Esophagus squamous epithelium (tissue), 5 donors: ENCODE measurements around the gene ACAA1. TPM values are rescaled to one million over a fixed set of nuclear protein-coding genes. Genes with fewer than 3 reads are reported as not detected.
"Not testable (repeated sequence)": the region's sequence is repeated elsewhere in the genome, so short reads cannot be mapped to it uniquely, and the experiment has no call there.

Experiments
- DNase-seq: peaks from one replicate; lab custom pipeline; 2025; lab: John Stamatoyannopoulos, UW
- H3K27ac ChIP-seq, 4 donors: fragments of 200-600 bp; sonication (generic); one replicate each; pipeline ENCODE4 v1.5.1; 2016 to 2019; ENCODE audit warnings: mild to moderate bottlenecking in 1 of 4
- H3K27me3 ChIP-seq, 4 donors: fragments of 200-600 bp; sonication (generic); 1 replicate in 3 of 4; 2 replicates in 1 of 4; pipeline versions ENCODE4 v1.5.1 to v1.6.0; 2017 to 2021; ENCODE audit warnings: antibody characterized with exemption in 1 of 4
- H3K36me3 ChIP-seq, 3 donors: fragments of 200-600 bp; sonication (generic); one replicate each; pipeline ENCODE4 v1.5.1; 2016 to 2019
- H3K4me1 ChIP-seq, 3 donors: fragments of 200-600 bp; sonication (generic); one replicate each; pipeline ENCODE4 v1.5.1; 2017 to 2019
- H3K4me3 ChIP-seq, 4 donors: fragments of 200-600 bp; sonication (generic); 1 replicate in 3 of 4; 2 replicates in 1 of 4; pipeline ENCODE4 v1.5.1; 2016 to 2019; ENCODE audit warnings: mild to moderate bottlenecking in 2 of 4, moderate library complexity in 1 of 4
- H3K9me3 ChIP-seq, 3 donors: fragments of 200-600 bp; sonication (generic); one replicate each; pipeline ENCODE4 v1.5.1; 2016 to 2019
- POLR2A ChIP-seq, 4 donors: fragments of 450-650 bp; IDR thresholded peaks; one replicate each; pipeline ENCODE4 v1.6.1; 2017; ENCODE audit warnings: antibody characterized with exemption in 4 of 4, mild to moderate bottlenecking in 4 of 4, moderate library complexity in 3 of 4
- WGBS, 2 donors: methylation state at CpG; one replicate each; pipeline ENCODE4 v1.1.5; 2018; 5-methylcytosine and 5-hydroxymethylcytosine counted together
- intact Hi-C: fragments of 100-400 bp; cut with DNase I; formaldehyde crosslinking; loops from one replicate; pipeline ENCODE4 v1.15.0; 2022
- total RNA-seq, 4 donors: library from RNA; depleted of rRNA; stranded (reverse); fragments of >200 nt; gene quantifications; one replicate each; pipeline ENCODE4 v1.1.0, GENCODE V29; 2016
- TF ChIP-seq, protein P1 (sequence below), 6 experiments: fragments of 450-650 bp in 4 of 6; fragments of 200-600 bp in 2 of 6; sonication (generic) in 2 of 6; IDR thresholded peaks; one replicate each; pipeline ENCODE4 v1.5.1; 2016 to 2019; ENCODE audit warnings: antibody characterized with exemption in 6 of 6, mild to moderate bottlenecking in 4 of 6, moderate library complexity in 4 of 6
- donor health status: DM: yes; HTN: yes; CAD: no.

The ACAA1 gene
- total RNA-seq, 4 donors from 2014 or later = 63.5 to 75.2 (median 68.7) TPM

GRCh38 chr3:38137615-38138348, 855 bp upstream of the ACAA1 start:
- Histone ChIP-seq H3K27ac (peak overlapping the region; percentile 90 to 98 (median 94)), H3K4me1 (peaks cover 39 to 74% (median 49%) of the 10 kb centered on the region in 3 donors), H3K9me3 (no peaks in the 10 kb centered on the region), H3K27me3 (no peaks in the 10 kb centered on the region), H3K4me3 (peak overlapping the region; percentile 64 to 99 (median 90)), H3K36me3 (peaks cover 0 to 53% (median 0%) of the 10 kb centered on the region in 3 donors)
- WGBS, 2 donors = 17% methylated on average over 6 of the region's 22 CpGs; no CpG with 5 or more reads in 1 of the 2 donors
- DNase-seq = peak; percentile 14
- intact Hi-C loops = loop anchor here (2.0 to 10.0 kb wide), 2 partner anchors 31 to 103 kb away; partner anchors contain the start of gene DLEC1
- TF ChIP-seq, protein P1, sequence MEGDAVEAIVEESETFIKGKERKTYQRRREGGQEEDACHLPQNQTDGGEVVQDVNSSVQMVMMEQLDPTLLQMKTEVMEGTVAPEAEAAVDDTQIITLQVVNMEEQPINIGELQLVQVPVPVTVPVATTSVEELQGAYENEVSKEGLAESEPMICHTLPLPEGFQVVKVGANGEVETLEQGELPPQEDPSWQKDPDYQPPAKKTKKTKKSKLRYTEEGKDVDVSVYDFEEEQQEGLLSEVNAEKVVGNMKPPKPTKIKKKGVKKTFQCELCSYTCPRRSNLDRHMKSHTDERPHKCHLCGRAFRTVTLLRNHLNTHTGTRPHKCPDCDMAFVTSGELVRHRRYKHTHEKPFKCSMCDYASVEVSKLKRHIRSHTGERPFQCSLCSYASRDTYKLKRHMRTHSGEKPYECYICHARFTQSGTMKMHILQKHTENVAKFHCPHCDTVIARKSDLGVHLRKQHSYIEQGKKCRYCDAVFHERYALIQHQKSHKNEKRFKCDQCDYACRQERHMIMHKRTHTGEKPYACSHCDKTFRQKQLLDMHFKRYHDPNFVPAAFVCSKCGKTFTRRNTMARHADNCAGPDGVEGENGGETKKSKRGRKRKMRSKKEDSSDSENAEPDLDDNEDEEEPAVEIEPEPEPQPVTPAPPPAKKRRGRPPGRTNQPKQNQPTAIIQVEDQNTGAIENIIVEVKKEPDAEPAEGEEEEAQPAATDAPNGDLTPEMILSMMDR (IDR thresholded peaks at IDR 0.05) = peak in 2 of 6 experiments; percentile 11 to 17
- TF ChIP-seq POLR2A (IDR thresholded peaks at IDR 0.05) = no peak

GRCh38 chr3:38136393-38136776, 542 bp downstream of the ACAA1 start:
- WGBS, 2 donors = 0 to 1% methylated on average over 7 to 15 of the region's 20 CpGs
- peaks cover 4 to 53% (median 9%) of the 10 kb centered on the region in 3 donors for H3K36me3 ChIP-seq
- TF ChIP-seq, protein P1 (IDR thresholded peaks at IDR 0.05) = no peak
- no peak for TF ChIP-seq POLR2A (IDR thresholded peaks at IDR 0.05)

DNA sequence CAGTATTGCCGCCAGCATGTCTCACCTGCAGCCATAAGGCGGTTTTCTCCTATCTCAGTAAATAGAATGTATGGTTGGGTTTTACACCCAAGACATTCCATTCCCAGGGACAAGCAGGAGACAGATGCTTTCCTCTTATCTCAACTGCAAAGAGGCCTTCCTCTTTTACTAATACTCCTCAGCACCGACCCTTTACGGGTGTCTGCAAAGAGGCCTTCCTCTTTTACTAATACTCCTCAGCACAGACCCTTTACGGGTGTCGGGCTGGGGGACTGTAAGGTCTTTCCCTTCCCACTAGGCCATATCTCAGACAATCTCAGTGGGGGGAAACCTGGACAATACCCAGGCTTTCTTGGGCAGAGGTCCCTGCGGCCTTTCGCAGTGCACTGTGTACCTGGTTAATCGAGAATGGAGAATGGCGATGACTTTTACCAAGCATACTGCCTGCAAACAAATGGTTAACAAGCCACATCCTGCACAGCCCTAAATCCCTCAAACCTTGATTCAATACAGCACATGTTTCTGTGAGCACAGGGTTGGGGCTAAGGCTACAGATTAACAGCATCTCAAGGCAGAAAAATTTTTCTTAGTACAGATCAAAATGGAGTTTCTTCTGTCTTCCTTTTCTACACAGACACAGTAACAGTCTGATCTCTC, 1.2 kb downstream of the ACAA1 start:
- not testable (repeated sequence) for H3K9me3 ChIP-seq, H3K27me3 ChIP-seq, DNase-seq
- WGBS, 2 donors = 50% methylated on average over 10 of the region's 10 CpGs
- H3K4me1 ChIP-seq = peaks cover 39 to 67% (median 49%) of the 10 kb centered on the region in 3 donors
- H3K27ac ChIP-seq = peak overlapping the region in 3 of 4 donors; percentile 82 to 92 (median 90)
- intact Hi-C loops = loop anchor here (2.0 to 10.0 kb wide), 2 partner anchors 33 to 101 kb away; partner anchors contain the start of gene DLEC1
- H3K4me3 ChIP-seq = peak overlapping the region; percentile 64 to 99 (median 90)
- H3K36me3 ChIP-seq = peaks cover 7 to 53% (median 11%) of the 10 kb centered on the region in 3 donors

More at GRCh38 chr3:38136393-38136776, 542 bp downstream of the ACAA1 start:
- H3K4me3 ChIP-seq = peak overlapping the region; percentile 64 to 99 (median 90)
- peaks cover 39 to 73% (median 49%) of the 10 kb centered on the region in 3 donors for H3K4me1 ChIP-seq
- DNase-seq = no peak
- H3K27ac ChIP-seq = peak overlapping the region; percentile 82 to 96 (median 91)
- intact Hi-C loops = loop anchor here (2.0 to 10.0 kb wide), 2 partner anchors 32 to 102 kb away; partner anchors contain the start of gene DLEC1
- no peaks in the 10 kb centered on the region for H3K9me3 ChIP-seq
- H3K27me3 ChIP-seq = no peaks in the 10 kb centered on the region

DNA sequence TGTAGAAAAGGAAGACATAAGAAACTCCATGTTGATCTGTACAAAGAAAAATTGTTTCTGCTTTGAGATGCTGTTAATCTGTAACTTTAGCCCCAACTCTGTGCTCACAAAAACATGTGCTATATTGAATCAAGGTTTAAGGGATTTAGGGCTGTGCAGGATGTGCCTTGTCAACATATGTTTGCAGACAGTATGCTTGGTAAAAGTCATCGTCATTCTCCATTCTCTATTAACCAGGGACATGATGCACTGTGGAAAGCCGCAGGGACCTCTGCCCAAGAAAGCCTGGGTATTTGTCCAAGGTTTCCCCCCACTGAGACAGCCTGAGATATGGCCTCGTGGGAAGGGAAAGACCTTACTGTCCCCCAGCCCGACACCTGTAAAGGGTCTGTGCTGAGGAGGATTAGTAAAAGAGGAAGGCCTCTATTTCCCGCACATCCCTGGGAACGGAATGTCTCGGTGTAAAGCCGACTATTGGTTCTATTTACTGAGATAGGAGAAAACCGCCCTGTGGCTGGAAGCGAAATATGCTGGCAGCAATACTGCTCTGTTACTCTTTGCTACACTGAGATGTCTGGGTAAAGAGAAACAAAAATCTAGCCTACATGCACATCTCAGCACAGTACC, 2.3 kb downstream of the ACAA1 start:
- 92 to 93% methylated on average over 10 of the region's 10 CpGs for WGBS, 2 donors
- H3K27ac ChIP-seq = peak overlapping the region in 1 of 4 donors; percentile 39
- H3K4me3 ChIP-seq, H3K9me3 ChIP-seq, H3K27me3 ChIP-seq, DNase-seq: not testable (repeated sequence)
- intact Hi-C loops = loop anchor here (10.0 kb wide), 1 partner anchor 100 kb away; the partner anchor contains the start of gene DLEC1
- H3K36me3 ChIP-seq = peaks cover 10 to 57% (median 13%) of the 10 kb centered on the region in 3 donors
- peaks cover 35 to 56% (median 40%) of the 10 kb centered on the region in 3 donors for H3K4me1 ChIP-seq

- WGBS, 2 donors = 70 to 87% methylated on average over 8 to 9 of the region's 10 CpGs
- peak overlapping the region in 2 of 4 donors; percentile 39 to 40 for H3K27ac ChIP-seq
- no peaks in the 10 kb centered on the region for H3K27me3 ChIP-seq
- TF ChIP-seq, protein P1 (IDR thresholded peaks at IDR 0.05) = no peak
- no peak for TF ChIP-seq POLR2A (IDR thresholded peaks at IDR 0.05)
- H3K36me3 ChIP-seq = peaks cover 10 to 66% (median 21%) of the 10 kb centered on the region in 3 donors
- no peak overlapping the region for H3K4me3 ChIP-seq
- DNase-seq = no peak
- no peaks in the 10 kb centered on the region for H3K9me3 ChIP-seq
- intact Hi-C loops = loop anchor here (10.0 kb wide), 1 partner anchor 99 kb away; the partner anchor contains the start of gene DLEC1
- peaks cover 29 to 48% (median 36%) of the 10 kb centered on the region in 3 donors for H3K4me1 ChIP-seq
Measured at GRCh38 chr3:38133557-38134405, 3.1 kb downstream of the ACAA1 start.
